ENCODE results near the gene MERTK. TPM values are rescaled to one million over a fixed set of nuclear protein-coding genes. Genes with fewer than 3 reads are reported as not detected.

The MERTK gene
- total RNA-seq, 1 experiment from 2014 or later: 14.5 TPM

GRCh38 chr2:112032689-112033465 is 134.5 kb downstream of the MERTK start:
- no peak overlapping the region for H3K4me3 ChIP-seq (ENCODE audit: low read depth in 2 of 2, low read length in 2 of 2)
- TF ChIP-seq, protein P1, sequence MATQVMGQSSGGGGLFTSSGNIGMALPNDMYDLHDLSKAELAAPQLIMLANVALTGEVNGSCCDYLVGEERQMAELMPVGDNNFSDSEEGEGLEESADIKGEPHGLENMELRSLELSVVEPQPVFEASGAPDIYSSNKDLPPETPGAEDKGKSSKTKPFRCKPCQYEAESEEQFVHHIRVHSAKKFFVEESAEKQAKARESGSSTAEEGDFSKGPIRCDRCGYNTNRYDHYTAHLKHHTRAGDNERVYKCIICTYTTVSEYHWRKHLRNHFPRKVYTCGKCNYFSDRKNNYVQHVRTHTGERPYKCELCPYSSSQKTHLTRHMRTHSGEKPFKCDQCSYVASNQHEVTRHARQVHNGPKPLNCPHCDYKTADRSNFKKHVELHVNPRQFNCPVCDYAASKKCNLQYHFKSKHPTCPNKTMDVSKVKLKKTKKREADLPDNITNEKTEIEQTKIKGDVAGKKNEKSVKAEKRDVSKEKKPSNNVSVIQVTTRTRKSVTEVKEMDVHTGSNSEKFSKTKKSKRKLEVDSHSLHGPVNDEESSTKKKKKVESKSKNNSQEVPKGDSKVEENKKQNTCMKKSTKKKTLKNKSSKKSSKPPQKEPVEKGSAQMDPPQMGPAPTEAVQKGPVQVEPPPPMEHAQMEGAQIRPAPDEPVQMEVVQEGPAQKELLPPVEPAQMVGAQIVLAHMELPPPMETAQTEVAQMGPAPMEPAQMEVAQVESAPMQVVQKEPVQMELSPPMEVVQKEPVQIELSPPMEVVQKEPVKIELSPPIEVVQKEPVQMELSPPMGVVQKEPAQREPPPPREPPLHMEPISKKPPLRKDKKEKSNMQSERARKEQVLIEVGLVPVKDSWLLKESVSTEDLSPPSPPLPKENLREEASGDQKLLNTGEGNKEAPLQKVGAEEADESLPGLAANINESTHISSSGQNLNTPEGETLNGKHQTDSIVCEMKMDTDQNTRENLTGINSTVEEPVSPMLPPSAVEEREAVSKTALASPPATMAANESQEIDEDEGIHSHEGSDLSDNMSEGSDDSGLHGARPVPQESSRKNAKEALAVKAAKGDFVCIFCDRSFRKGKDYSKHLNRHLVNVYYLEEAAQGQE (IDR thresholded peaks at IDR 0.05; ENCODE audit: insufficient read depth in 1 of 2, low read depth in 2 of 2, low read length in 1 of 2): no peak
- TF ChIP-seq TCF7L2 (IDR thresholded peaks at IDR 0.05; ENCODE audit: low read depth, low read length) (no peak), POLR2AphosphoS5 (IDR thresholded peaks at IDR 0.05; ENCODE audit: low read depth, low read length) (no peak), CTCF (IDR thresholded peaks at IDR 0.05) (0 out of 2 replicates have a peak, but pooled peaks have one; percentile 8)
- CTCF ChIA-PET: interaction anchor here (1.0 kb wide), 1 partner anchor 16 kb away, joined by 3 read pairs; no protein-coding TSS in a partner anchor
- no peak overlapping the region for H3K27ac ChIP-seq (ENCODE audit: low read length)
- intact Hi-C loops (cut with micrococcal nuclease; ENCODE audit: unreplicated experiment): no loop called here
- no TSS peak for BruUV-seq (replicated peaks)
- H3K36me3 ChIP-seq (ENCODE audit: control insufficient read depth, insufficient read depth, low read length): no peaks in the 10 kb centered on the region
- peaks cover 7% of the 10 kb centered on the region; the same call in 1 of the 2 replicates for H3K4me1 ChIP-seq (ENCODE audit: control insufficient read depth, insufficient read depth, low read length)
- DNase-seq (ENCODE audit: low read depth, low spot score) (no peak), ATAC-seq (peak; percentile 58; the same call in 1 of the 2 replicates)
- H3K9me3 ChIP-seq (ENCODE audit: control insufficient read depth, insufficient read depth, low read depth, low read length): no peaks in the 10 kb centered on the region
- in situ Hi-C loops (cut with HindIII; ENCODE audit: low pct_unique_long_range_greater_than_20kb, low sequenced_read_pairs): no loop called here
- H3K27me3 ChIP-seq (ENCODE audit: control insufficient read depth, insufficient read depth, low read length): no peaks in the 10 kb centered on the region
- POLR2A ChIA-PET: no interaction called here

- intact Hi-C loops (cut with micrococcal nuclease; ENCODE audit: unreplicated experiment) (no loop called here), in situ Hi-C loops (cut with HindIII; ENCODE audit: low pct_unique_long_range_greater_than_20kb, low sequenced_read_pairs) (no loop called here)
- Histone ChIP-seq H3K27me3 (ENCODE audit: control insufficient read depth, insufficient read depth, low read length) (no peaks in the 10 kb centered on the region), H3K36me3 (ENCODE audit: control insufficient read depth, insufficient read depth, low read length) (no peaks in the 10 kb centered on the region), H3K4me3 (ENCODE audit: low read depth in 2 of 2, low read length in 2 of 2) (no peak overlapping the region), H3K9me3 (ENCODE audit: control insufficient read depth, insufficient read depth, low read depth, low read length) (no peaks in the 10 kb centered on the region), H3K27ac (ENCODE audit: low read length) (no peak overlapping the region), H3K4me1 (ENCODE audit: control insufficient read depth, insufficient read depth, low read length) (peaks cover 7% of the 10 kb centered on the region; the same call in 1 of the 2 replicates)
- CTCF ChIA-PET: no interaction called here
- ATAC-seq (no peak), DNase-seq (ENCODE audit: low read depth, low spot score) (no peak)
- BruUV-seq (replicated peaks): no TSS peak
- TF ChIP-seq TCF7L2 (IDR thresholded peaks at IDR 0.05; ENCODE audit: low read depth, low read length): no peak
- no peak for TF ChIP-seq SIN3A (IDR thresholded peaks at IDR 0.05; ENCODE audit: borderline replicate concordance, insufficient read depth, low read depth, low read length)
- TF ChIP-seq, protein P1 (IDR thresholded peaks at IDR 0.05; ENCODE audit: insufficient read depth in 1 of 2, low read depth in 2 of 2, low read length in 1 of 2): no peak
- no peak for TF ChIP-seq POLR2AphosphoS5 (IDR thresholded peaks at IDR 0.05; ENCODE audit: low read depth, low read length)
- TF ChIP-seq CTCF (IDR thresholded peaks at IDR 0.05): no peak
- POLR2A ChIA-PET: no interaction called here
These were observed 135.2 kb downstream of the MERTK start for GRCh38 chr2:112033600-112033999.
